Measurements from ENCODE around the gene CCDC92B. TPM values are rescaled to one million over a fixed set of nuclear protein-coding genes. Genes with fewer than 3 reads are reported as not detected.
"Not testable (repeated sequence)": the region's sequence is repeated elsewhere in the genome, so short reads cannot be mapped to it uniquely, and the experiment has no call there.

The CCDC92B gene
- total RNA-seq, 1 donor from 2014 or later, result 0.48 TPM

- no peak for DNase-seq (ENCODE audit: low spot score)
Observed at GRCh38 chr17:2690165-2691068, 59.0 kb downstream of the CCDC92B start.

GRCh38 chr17:2689411-2690164 is 59.9 kb downstream of the CCDC92B start:
- DNase-seq (ENCODE audit: low spot score), result no peak

GRCh38 chr17:2688351-2689342 is 60.8 kb downstream of the CCDC92B start:
- no peak for DNase-seq (ENCODE audit: low spot score)

- no peak for DNase-seq (ENCODE audit: low spot score)
Observed at GRCh38 chr17:2687074-2687418, 62.4 kb downstream of the CCDC92B start.

GRCh38 chr17:2685696-2686095 is 63.8 kb downstream of the CCDC92B start:
- DNase-seq (ENCODE audit: low spot score), result no peak

GRCh38 chr17:2684549-2684948 is 64.9 kb downstream of the CCDC92B start:
- no peak for DNase-seq (ENCODE audit: low spot score)

- no peak for DNase-seq (ENCODE audit: low spot score)
Observed at GRCh38 chr17:2683912-2684311, 65.5 kb downstream of the CCDC92B start.

GRCh38 chr17:2682176-2682938 is 67.1 kb downstream of the CCDC92B start:
- no peak for DNase-seq (ENCODE audit: low spot score)

GRCh38 chr17:2681650-2682049 is 67.8 kb downstream of the CCDC92B start:
- DNase-seq (ENCODE audit: low spot score), result no peak

- no peak for DNase-seq (ENCODE audit: low spot score)
Observed at GRCh38 chr17:2680961-2681360, 68.5 kb downstream of the CCDC92B start.

GRCh38 chr17:2679247-2679646 is 70.2 kb downstream of the CCDC92B start:
- DNase-seq (ENCODE audit: low spot score), result not testable (repeated sequence)

Other genes with a start within 250 kb of the CCDC92B start
- gene METTL16, start 237.8 kb downstream of the CCDC92B start, total RNA-seq (ENCODE audit: insufficient read depth, low replicate concordance), result 35.6 TPM
- 190 TPM for gene PAFAH1B1, start 156.0 kb downstream of the CCDC92B start, total RNA-seq (ENCODE audit: insufficient read depth, low replicate concordance)
- 18.3 TPM for gene CLUH, start 37.9 kb downstream of the CCDC92B start, total RNA-seq (ENCODE audit: insufficient read depth, low replicate concordance)
- gene RAP1GAP2, start 46.8 kb upstream of the CCDC92B start, total RNA-seq (ENCODE audit: insufficient read depth, low replicate concordance), result 16.6 TPM

Measured in umbilical cord (tissue), 2 donors.